8988T (cell line): ENCODE results near the gene OR52E1.

Experiments
- DNase-seq: peaks from one replicate; pipeline ENCODE4 v3.0.0; 2011

OR52E1 gene

DNA sequence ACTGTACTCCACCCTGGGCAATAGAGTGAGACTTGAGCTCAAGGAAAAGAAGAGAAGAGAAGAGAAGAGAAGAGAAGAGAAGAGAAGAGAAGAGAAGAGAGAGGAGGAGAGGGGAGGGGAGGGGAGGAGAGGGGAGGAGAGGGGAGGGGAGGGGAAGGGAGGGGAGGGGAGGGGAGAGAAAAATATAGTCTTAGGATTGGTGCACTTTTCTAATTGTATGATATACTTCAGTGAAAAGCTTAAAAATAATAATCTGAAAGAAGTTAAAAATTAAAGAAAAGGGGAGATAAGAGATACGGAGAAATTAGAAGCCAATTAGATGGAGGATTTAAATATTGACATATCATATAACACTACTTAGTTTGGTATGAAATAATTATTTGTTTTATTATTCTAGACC lies 49.5 kb downstream of the OR52E1 start:
- no peak for DNase-seq
